ENCODE measurements around the gene UTF1. TPM values are rescaled to one million over a fixed set of nuclear protein-coding genes. Genes with fewer than 3 reads are reported as not detected.

UTF1 gene, protein sequence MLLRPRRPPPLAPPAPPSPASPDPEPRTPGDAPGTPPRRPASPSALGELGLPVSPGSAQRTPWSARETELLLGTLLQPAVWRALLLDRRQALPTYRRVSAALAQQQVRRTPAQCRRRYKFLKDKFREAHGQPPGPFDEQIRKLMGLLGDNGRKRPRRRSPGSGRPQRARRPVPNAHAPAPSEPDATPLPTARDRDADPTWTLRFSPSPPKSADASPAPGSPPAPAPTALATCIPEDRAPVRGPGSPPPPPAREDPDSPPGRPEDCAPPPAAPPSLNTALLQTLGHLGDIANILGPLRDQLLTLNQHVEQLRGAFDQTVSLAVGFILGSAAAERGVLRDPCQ
- polyA plus RNA-seq (2012; ENCODE audit: insufficient read depth, insufficient read length), result not detected

DNA sequence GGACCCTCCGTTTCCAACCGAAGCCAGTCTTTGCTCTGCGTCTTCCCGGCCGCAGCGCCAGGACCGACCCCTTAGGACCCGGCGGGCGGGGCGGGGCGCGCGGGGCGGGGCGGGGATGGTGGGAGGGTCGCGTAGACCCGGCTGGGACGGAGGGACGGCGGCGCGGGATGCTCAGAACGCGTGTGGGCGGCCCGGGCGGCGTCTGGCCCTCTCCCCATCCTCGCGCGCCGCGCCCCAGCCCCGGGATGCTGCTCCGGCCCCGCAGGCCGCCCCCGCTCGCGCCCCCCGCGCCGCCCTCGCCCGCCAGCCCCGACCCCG, at the start of gene UTF1:
TSS of gene UTF1 (plus strand) at position 174 of the 318 bp plus-strand sequence. CDS start at position 246, 72 bp downstream.
- no peak for DNase-seq (ENCODE audit: low read depth, low spot score)
- no peak within 1 kb of the TSS for H3K4me3 ChIP-seq (ENCODE audit: low read length)

DNA sequence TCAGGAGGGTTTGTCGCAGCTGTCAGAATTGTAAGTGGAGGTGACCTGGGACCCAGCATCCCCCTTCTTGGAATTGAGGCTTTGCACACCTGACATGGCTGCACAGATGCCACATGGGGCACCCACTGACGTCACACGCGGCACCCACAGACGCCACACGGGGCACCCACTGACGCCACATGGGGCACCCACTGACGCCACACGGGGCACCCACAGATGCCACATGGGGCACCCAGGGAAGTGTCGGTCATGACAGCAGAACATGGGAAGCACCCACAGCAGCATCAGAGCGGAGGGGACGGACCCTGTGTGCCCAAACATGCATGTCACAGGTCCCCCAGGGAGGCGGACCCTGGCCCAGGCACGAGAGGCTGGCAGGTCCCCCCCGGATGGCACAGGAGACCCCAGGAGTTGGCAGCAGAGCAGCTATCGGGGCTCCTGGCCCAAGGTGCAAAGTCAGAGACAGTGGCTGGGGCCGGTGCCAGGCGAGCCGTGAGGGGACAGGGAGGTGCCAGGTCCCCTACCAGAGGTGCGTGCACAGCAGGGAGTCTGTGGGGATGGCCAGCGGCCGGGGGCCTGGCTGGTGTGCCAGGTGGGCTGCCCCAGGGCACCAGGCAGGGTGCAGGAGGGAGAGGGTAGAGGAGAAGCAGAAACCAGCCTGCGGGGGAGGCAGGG, 48.9 kb upstream of the UTF1 start:
- no peak for DNase-seq (ENCODE audit: low read depth, low spot score)
- H3K4me3 ChIP-seq (ENCODE audit: low read length), result no peak overlapping the region

DNA sequence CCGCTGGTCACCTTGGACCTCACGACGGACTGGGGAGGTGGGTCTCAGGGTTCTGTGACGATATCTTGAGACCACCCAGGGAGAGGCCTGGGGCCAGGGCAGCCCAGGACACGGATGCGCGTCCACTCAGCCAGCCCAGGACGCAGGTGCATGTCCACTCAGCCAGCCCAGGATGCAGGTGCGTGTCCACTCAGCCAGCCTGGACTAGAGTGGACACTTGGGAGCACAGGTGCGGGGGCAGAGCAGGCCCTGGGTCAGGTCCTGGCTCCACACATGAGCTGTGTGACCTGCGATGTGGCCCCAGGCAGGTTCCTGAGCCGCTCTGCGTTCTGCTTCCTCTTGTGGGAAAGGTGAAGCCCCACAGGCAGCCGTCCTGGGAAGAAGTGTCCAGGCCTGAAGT, 47.8 kb upstream of the UTF1 start:
- no peak overlapping the region for H3K4me3 ChIP-seq (ENCODE audit: low read length)
- no peak for DNase-seq (ENCODE audit: low read depth, low spot score)

DNA sequence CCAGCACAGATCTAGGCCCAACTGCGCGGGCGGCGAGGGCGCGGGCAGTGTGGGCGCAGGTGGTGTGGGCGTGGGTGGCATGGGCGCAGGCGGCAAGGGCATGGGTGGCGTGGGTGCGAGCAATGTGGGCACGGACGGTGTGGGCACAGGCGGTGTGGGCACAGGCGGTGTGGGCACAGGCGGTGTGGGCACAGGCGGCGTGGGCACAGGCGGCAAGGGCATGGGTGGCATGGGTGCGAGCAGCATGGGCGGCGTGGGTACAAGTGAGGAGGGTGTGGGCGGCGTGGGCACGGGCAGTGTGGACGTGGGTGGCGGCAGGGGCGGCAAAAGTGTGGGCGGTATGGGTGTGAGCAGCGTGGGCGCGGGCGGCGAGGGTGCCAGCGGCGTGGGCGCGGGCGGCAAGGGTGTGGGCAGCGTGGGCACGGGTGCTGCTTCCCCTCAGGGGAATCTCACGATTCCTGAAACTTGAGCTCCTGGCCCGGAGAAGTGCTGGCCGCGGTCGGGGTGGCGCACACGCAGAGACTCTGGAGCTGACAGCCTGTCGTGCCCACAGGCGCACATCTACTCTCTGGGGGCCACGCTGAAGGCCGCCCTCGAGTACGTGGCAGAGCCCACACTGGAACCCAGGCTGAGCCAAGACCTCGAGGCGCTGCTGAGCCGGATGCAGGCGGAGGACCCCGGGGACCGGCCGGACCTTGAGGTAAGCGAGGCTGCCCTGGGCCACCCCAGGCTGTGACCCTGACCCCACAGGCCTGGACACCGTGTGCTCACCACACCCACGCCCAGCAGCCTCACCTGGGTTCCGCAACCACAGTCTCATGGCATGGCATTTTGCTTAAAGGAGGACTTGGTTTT, 47.0 kb upstream of the UTF1 start:
- DNase-seq (ENCODE audit: low read depth, low spot score), result no peak
- no peak overlapping the region for H3K4me3 ChIP-seq (ENCODE audit: low read length)

DNA sequence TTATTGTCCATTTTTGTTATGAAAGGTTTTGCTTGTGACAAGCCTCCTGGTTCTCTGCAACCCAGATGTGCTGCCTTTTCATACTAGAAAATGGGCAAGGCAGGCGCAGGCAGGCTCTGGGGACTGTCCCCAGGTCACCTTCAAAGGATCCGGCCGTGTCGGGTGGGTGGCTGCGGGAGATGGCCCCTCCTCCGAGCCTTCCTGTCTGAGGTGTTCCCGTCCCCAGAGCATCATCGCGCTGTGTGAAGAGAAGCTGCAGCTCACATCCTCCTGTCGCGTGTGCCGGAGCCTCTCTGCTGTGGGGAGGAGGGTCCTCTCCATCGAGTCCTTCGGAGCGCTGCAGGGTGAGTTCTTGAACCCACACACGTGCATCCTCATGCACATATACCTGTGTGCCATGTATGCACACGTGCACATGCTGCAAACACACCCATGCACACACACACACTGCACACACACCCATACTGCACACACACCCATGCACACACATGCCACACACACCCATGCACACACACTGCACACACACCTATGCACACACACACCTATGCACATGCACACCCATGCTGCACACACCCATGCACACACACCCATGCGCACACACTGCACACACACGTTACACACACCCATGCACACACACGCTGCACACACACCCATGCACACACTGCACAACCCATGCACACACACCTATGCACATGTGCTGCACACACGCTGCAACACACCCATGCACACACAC, 46.2 kb upstream of the UTF1 start:
- no peak for DNase-seq (ENCODE audit: low read depth, low spot score)
- H3K4me3 ChIP-seq (ENCODE audit: low read length), result no peak overlapping the region

DNA sequence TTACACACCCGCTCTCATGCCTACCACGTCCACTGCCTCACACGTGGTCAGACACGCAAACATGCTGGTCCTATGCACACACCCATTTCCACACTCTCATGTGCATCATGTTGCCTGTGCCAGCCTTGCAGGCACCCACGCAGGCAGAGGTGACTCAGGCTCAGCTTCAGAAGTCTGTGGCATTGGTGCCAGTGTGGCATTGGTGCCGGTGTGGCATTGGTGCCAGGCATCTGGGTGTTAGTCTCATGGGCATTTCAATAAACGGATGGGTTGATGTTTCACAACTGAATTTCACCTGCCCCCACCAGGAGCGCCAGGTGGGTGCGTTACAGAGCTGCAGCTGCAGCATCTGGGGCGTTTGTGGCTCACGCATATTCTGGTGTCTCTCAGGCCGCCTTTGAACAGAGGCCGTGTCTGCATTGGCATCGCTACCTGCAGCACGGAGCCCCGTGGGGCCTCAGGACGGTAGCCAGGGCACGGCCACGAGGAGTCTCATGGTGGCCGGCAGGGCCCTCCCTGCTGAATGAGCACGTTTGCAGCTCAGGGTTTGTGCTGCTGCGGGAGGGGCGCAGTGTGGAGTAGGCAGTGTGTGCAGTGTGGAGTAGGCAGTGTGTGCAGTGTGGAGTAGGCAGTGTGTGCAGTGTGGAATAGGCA, 45.3 kb upstream of the UTF1 start:
- no peak overlapping the region for H3K4me3 ChIP-seq (ENCODE audit: low read length)
- DNase-seq (ENCODE audit: low read depth, low spot score), result no peak

DNA sequence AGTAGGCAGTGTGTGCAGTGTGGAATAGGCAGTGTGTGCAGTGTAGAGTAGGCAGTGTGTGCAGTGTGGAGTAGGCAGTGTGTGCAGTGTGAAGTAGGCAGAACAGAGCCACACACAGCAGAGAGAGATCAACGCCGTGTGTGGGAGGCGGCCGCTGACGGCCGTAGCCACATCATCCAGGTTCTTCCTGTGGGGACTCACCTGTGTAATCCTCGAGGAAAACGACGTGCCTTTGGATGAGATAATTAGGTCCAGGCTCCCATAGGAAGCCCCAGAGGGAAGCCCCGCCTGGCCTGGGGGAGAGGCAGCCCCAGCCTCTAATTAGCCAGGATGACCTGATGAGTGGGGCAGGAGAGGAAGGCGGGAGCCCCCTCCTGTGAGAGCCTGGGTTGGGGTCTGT, 44.6 kb upstream of the UTF1 start:
- no peak for DNase-seq (ENCODE audit: low read depth, low spot score)
- H3K4me3 ChIP-seq (ENCODE audit: low read length), result no peak overlapping the region

DNA sequence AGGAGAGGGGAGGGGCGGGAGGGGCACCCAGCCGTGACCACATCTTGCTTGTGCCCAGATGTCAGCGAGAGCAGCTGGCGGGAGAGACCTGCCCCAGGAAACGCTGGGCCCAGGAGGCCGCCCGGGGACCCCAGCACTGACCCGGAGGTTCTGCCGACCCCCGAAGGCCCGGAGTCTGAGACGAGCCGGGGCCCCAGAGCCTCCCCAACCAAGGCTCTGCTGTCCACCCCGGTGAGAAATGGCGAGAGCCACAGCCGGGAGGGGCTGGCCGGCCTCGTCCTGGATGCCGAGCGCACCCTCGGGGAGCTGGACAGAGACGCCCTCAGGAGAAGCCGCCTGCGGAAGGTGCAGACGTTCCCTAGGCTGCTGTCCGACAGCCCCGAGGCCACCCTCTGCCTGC, 44.1 kb upstream of the UTF1 start:
- no peak for DNase-seq (ENCODE audit: low read depth, low spot score)
- no peak overlapping the region for H3K4me3 ChIP-seq (ENCODE audit: low read length)

DNA sequence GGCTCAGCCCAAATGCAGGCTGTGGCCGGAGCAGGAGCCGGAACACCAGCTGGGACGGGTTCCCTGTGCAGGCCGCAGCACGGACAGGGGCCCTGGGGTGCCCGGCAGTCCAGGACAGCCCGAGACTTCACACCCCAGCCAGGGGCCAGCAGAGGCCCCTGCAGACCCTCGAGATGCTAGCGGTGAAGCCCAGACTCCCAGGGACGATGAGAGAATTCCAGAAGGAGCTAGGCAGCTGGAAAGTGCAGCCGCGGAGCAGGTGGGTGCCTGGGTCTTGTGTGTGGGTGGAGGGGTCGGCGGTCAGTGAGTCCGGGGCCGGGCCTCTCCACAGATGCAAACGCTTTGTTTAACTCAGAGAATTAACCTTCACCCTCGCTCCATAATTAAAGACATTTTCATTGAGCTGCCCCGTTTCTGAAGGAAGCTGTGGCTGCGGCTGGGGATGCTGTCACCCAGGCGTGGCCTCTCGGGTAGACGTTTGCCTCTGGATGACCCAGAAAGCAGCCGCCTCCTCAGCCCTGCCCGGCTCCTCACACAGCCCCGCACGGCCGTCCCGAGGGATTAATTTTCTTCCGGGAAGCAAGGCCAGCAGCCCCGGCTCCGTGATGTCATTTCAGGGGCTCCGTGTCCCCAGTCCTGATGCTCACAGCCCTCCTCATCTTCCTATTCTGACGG, 43.5 kb upstream of the UTF1 start:
- no peak overlapping the region for H3K4me3 ChIP-seq (ENCODE audit: low read length)
- DNase-seq (ENCODE audit: low read depth, low spot score), result no peak

DNA sequence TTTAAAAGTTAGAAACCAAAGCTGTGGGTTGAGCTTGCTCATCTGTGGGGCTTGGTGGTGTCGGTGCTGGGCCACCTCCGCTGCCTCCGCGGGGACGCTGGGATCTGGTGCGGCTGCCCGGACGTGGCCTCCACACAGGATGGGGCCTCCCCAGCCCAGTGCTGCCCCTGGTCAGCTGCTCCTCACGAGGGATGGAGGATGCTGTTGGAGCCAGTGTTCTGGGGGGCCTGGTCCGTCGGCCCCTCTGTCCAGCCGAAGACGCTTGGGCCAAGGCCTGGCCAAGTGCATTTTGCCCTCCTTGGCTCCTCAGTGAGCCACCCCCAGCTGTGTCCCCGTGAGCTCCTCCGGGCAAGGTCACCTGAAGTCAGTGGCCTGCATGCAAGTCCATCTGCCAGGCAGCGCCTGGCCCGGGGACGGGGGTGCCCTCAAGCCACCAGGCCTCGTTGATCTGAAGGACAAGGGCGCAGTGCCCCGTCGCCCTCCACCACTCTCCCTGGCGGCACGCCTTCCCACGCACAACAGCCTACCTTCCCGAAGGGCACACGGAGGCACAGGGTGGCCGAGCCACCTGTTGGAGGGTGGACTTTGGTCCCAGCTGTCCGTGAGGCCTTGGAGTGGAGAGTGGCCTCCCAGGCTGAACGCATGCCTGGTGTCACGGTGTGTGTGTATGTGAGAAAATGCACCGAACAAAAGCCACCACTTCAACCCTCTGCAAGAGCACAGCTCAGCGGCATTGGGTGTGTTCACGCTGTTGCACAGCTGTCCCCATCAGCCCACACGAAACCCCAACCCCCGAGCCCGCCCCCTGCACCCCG, 42.7 kb upstream of the UTF1 start:
- no peak for DNase-seq (ENCODE audit: low read depth, low spot score)
- H3K4me3 ChIP-seq (ENCODE audit: low read length), result no peak overlapping the region

DNA sequence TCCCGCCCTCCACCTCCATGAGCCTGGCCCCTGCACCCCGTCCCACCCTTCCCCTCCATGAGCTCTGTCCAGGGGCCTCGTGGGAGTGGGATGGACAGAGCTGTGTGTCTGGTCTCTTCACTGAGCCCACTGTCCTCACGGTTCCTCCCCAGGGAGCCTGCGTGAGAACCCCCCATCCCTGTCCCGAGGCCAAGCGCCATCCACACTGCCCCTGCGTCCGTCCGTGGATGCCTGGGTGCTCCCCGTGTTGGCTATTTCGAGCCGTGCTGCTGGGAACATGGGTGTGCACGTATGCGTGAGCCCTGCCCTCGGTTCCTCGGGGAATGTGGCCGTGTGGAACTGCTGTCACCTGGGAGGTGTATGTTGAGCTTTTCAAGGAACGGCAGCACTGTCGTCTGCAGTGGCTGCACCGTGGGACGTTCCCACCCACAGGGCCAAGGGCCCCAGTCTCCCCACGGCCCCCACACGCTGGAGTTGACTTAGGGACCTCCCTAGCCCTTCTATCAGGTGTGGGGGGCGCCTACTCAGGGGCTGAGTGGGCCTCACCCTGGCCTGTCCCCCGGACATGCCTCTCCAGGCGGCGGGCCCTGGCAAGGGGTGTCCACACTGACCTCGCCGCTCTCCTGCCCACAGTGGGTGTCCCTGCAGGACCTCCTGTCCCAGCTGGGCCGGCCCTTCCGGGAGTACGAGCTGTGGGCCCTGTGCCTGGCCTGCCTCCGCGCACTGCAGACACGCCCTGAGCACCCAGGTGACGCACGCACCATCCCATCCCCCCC, 41.9 kb upstream of the UTF1 start:
- no peak overlapping the region for H3K4me3 ChIP-seq (ENCODE audit: low read length)
- no peak for DNase-seq (ENCODE audit: low read depth, low spot score)

DNA sequence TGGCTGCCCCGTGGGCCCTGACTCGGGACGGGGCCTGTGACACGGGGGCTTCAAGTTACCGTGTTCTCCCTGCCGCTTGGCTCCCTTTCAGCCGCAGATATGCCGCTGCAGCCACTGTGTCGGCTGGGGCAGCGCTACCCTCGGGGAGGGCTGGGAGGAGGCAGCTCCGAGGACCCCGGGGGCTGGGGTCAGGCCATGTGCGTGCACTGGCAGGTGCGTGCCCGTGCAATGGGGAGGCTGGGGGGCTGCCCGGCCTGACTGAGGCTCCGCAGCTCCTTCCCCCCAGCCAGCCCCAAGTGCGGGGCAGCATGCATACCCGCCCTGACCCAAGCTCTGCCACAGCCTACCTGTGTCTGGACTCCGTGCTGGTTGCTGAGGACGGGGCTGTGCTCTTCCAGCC, 40.8 kb upstream of the UTF1 start:
- no peak for DNase-seq (ENCODE audit: low read depth, low spot score)
- H3K4me3 ChIP-seq (ENCODE audit: low read length), result no peak overlapping the region

DNA sequence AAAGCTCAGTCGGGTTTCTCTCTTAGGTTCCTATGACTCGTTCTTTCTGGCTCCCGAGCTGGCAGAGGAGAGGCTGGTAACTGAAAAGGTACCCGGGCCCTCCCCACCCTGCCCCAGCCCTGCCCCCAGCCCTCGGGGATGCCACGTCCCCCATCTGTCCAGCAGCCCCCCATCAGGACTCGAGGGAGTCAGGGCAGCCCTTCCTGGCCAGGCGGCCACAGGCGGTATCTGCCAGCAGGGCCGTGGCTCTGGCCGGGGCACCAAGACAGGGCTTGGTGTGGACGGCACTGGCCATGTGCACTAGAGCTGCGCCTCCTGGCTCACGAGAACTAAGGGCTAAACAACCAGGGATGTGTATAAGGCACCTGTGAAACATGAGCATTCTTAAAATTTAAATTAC, 40.3 kb upstream of the UTF1 start:
- H3K4me3 ChIP-seq (ENCODE audit: low read length), result no peak overlapping the region
- DNase-seq (ENCODE audit: low read depth, low spot score), result no peak

DNA sequence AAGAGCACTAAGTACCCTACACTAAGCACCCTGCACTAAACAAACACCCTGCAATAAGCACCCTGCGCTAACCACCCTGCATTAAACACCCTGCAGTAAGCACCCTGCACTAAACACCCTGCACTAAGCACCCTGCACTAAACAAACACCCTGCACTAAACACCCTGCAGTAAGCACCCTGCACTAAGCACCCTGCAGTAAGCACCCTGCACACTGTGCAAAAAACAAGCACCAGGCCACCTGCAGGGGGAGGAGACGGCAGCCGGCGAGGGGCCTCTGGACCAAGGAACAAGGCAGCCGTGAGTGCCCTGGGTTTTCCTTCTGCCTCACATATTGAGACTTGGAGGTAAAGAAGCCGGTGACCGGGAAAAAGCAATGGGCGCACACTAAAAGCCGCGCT, 39.8 kb upstream of the UTF1 start:
- DNase-seq (ENCODE audit: low read depth, low spot score), result no peak
- H3K4me3 ChIP-seq (ENCODE audit: low read length), result no peak overlapping the region

DNA sequence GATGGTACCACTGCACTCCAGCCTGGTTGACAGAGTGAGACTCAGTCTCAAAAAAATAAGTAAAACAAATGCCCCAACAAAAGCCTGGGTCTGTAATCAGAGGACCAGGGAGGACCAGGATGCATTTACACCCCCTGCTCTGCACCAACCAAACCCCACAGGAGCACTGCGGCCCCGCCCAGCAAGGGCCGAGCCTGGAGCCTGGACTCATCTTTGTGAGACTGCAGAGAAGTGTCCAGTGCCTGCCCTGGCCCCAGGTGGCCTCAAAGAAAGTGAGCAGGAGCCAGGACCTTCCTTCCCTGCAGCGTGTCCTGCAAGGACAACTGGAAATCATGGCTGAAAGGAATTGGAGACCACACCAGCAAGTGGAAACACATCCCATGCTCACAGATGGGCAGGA, 38.4 kb upstream of the UTF1 start:
- H3K4me3 ChIP-seq (ENCODE audit: low read length), result no peak overlapping the region
- DNase-seq (ENCODE audit: low read depth, low spot score), result no peak

DNA sequence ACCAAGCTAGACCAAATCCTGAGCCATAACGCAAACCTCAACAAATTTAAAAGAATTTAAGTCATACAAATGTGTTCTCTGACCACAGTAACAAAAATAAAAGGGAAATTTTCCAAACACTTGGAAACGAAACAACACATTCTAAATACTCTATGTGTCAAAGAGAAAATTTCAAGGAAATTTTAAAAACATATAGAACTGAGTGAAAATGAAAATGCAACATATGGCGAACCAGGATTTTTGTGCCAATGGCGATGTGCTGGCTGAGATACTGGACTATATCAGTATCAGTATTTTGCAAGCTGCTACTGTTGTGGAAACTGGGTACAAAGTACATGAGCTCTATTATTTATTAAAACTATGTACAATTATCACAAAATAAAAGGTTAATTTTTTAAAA, 35.9 kb upstream of the UTF1 start:
- no peak overlapping the region for H3K4me3 ChIP-seq (ENCODE audit: low read length)
- DNase-seq (ENCODE audit: low read depth, low spot score), result no peak

DNA sequence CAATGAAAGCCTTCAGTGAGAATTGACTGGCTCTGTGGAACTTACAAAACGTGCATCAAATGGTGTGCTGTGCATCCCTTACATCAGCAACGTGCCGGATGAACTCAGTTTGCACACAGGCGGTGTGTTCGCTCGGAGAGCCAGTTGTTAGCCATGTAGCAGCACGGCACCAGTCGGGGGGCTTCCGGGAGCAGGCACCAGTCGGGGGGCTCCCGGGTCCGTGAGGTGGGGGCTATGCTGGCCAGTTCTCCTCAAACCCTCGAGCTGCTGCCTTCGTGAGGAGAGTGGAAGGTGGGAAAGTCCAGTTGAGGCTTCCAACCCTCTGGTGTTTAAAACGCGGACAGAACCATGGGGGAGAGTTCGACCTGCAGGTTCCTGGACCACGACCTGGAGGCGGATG, 34.9 kb upstream of the UTF1 start:
- no peak for DNase-seq (ENCODE audit: low read depth, low spot score)
- no peak overlapping the region for H3K4me3 ChIP-seq (ENCODE audit: low read length)
